Ureter (tissue), 1 donor: ENCODE data around the gene ZNF541. TPM values are rescaled to one million over a fixed set of nuclear protein-coding genes. Genes with fewer than 3 reads are reported as not detected.

ENCODE experiments used
- DNase-seq: peaks from one replicate; pipeline ENCODE4 v3.0.0-alpha.2; 2020; ENCODE audit warnings: low spot score
- total RNA-seq: library from RNA; stranded (reverse); gene quantifications from one replicate; pipeline ENCODE4 v1.2.4, GENCODE V29; 2023
- donor health status: DM: yes; HTN: yes; CAD: no.

ZNF541 gene
- total RNA-seq, 1 donor from 2014 or later, result 0.70 TPM

DNA sequence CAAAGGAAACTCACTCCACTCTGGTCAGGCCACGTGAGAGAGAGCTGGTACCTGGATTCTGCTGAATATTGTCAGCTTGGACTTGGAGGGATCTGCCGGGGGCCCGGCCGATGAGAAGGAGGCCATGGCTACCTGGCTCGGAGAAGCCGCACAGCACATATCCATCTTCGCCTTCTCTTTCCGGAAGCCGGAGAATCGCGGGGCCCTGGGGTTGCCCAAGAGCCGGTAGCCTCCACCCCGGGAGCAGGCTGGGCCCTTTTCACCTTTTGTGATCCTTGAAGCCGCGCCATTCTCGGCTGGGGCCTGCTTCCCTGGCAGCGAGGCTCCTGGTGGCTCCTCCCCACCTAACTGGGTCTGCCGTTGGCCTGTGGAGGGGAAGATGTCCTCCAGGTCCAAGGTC lies 28.9 kb downstream of the ZNF541 start:
- no peak for DNase-seq

DNA sequence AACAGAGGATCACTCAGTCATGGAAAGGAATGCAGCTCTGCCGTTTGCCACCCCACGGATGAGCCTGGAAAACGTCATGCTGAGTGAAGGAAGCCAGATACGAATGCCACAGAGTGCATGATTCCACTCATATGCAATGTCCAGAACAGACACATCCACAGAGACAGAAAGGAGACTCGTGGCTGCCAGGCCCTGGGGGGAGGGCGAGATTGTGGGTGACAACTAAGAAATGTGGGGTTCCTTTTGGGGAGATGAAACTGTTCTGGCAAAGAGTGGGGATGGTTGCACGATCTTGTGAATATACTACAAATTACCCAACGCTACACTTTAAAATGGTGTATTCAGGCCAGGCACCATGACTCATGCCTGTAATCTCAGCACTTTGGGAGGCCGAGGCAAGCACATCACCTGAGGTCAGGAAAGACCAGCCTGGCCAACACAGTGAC lies 30.9 kb downstream of the ZNF541 start:
- no peak for DNase-seq

DNA sequence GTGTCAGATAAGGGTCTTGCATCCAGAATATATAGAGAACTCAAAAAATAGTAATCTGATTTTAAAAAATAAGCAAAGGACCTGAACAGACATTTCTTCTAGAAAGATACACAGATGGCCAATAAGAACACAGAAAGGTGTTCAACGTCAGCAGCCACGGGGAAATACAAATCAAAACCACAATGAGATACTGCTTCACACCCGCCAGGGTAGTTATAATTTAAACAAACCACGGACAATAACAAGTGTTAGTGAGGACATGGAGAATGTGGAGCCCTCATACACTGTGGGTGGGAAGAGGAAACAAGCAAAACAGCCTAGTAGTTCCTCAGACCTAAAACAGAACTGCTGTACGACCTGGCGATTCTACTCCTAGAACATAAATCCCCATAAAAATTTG lies 31.4 kb downstream of the ZNF541 start:
- no peak for DNase-seq

DNA sequence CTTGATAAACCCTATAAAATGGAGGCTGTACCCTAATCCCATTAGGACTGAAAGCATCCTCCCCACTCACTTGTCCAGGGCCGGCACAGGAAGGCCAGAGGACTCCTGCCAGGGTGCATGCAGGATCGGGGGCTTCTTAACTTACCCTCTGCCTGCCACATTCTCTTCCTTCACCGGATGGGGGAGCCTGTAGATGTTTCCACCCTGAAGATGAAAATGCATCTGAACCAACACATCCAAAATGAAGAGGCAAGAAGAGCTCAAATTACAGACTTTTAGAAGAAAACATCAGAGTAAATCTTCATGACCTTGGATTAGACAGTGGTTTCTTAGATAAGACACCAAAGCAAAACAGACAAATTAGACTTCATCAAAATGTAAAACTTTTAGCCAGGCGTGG lies 32.2 kb downstream of the ZNF541 start:
- DNase-seq, result no peak

DNA sequence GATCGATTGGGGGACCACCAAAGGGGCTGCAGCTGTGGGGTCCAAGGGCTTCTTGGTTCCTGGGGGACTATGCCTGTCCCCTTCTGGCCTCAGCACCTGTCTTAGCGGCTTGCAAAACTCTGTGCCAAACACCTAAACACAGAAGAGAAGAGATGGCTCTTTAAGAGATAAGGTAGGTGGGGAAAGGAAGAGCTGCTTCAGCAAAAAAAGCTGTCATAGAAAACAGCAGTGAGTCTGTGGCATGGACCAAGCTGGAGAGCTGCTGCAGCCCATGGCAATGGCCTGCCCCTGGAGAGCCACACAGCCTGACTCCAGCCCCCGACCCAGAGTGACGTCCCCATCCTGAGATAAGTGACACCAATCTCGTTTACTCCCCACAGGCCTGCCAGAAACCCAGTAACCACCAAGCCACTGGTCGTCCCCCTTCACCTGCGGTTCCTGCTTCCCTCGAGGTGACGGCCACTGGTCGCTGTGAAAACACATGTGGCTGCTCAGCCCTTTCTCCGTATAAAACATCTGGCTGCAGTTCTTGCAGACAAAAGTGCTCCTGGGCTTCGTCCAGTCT lies 33.1 kb downstream of the ZNF541 start:
- no peak for DNase-seq

DNA sequence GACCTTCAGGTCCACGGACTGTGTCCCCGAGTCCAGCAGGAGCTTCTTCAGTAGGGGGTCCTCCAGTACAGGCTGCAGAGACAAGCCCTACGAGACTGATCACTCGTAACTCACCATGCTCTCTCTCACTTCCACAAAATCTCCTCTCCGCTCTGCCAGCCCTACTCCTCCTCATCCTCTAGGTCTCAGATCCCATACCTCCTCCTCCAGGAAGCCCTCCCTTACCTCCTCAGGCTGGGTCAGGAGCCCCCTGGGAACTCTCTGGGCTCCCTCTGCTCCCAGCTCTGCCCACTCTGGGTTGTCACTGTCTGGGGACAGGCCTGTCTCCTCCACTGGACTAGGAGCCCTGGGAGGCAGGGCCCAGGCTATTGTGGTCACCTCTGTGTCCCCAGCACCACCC lies 34.1 kb downstream of the ZNF541 start:
- DNase-seq, result no peak

DNA sequence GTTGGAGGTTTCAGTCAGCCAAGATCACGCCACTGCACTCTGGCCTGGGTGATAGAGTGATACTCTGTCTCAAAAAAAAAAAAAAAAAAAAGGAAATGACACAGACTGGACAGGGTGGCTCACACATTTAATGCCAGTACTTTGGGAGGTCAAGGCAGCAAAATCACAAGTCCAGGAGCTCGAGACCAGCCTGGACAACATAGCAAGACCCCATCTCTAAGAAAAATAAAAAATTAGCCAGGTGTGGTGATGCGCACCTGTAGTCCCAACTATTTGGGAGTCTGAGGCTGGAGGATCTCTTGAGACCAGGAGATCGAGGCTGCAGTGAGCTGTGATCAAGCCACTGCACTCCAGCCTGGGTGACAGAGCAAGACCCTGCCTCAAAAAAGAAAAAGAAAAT lies 35.5 kb downstream of the ZNF541 start:
- no peak for DNase-seq

DNA sequence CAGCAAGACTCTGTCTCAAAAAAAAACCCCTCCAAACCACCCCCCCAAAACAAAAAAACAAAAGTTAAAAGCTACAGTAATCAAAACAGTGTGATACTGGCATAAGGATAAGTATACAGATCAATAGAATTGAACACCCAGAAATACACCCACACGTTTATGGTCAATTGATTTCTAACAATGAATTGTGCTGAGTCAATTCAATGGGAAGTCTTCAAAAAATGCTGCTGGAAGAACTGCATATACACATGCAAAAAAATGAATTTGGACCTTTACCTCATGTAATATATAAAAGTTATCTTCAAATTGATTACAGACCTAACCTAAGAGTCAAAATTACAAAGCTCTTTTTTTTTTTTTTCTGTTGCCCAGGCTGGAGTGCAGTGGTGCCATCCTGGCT lies 38.3 kb downstream of the ZNF541 start:
- no peak for DNase-seq

DNA sequence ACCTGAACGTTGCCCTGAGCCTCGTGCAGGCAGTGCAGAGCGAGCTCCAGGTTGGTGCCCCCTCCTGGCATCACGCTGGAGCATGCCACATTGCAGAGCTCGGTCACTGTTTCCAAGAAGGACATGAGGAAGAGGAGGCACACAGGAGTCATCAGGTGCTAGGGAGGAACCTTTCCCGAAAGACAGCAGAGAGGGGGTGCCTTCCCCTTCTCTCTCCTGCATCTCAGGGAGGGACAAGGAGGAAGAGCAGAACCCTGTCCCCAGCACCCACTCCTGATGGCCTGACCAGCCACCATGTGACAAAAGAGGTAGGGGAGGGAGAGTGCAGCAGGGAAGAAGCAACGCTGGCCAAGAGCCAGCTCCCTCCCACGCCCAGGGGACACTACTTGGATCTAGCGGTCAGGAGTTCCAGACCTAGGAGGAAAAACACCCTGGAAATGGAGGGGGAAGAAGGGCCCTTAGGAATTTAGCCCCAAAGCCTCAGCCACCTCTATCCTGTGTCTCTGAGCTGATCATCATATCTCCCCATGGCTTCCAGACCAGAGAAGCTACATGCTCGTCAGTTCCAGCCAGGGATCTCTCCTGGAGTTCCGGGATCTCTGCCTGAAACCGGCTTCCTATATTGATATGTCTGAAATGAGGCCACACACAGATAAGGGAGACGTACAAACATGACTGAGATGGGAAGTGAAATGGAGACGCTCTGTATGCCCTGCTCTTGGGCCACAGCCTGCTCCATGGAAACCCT lies 41.1 kb downstream of the ZNF541 start:
- DNase-seq, result no peak

DNA sequence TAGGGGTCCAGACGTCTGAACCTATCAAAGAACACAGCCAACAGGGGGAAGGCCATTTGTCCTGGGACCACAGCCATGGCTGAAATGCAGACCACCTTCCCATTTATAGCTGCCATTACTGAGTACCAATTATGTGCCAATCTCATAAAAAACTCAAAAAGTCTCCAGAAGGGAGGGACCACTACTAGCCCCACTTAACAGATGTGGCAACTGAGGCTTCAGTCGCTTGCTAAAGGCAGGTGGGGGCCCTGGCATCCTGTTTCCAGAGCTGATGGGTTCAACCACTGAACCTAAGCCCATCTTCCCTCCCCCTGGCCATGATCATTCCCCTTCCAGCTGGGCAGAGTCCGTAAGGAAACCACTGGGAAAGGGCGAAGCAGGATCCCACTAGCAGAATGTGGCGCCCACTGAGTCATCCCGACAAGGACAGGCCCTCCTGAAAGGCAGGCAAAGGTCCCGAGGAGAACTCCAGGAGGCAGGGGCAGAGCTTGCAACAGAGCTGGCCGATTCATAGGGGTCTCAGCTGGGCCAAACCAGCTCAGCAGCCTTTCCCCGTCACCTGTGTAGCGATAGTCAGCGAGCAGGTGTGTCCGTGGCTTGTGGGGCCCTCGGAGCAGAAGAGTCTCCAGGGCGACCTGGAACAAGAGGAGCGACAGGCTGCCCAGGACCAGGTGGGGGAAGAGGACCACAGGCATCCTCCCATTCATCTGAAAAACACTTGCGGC lies 43.8 kb downstream of the ZNF541 start:
- DNase-seq, result no peak

DNA sequence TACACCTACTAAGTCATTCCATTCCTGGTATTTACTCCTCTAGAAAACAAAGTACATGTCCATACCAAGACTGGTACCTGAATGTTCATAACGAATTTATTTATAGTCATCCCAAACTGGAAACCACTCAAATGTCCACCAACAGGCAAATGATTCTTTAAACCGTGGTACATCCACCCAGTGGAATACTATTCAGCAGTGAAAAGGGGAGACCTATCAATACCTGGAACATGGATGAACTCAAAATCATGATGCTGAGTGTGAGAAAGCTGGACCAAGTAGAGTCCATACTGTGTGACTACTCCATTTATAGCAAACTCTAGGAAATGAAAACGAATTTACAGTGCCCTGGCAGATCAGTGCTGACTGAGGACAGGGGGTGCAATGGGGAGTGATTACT lies 46.1 kb downstream of the ZNF541 start:
- no peak for DNase-seq

DNA sequence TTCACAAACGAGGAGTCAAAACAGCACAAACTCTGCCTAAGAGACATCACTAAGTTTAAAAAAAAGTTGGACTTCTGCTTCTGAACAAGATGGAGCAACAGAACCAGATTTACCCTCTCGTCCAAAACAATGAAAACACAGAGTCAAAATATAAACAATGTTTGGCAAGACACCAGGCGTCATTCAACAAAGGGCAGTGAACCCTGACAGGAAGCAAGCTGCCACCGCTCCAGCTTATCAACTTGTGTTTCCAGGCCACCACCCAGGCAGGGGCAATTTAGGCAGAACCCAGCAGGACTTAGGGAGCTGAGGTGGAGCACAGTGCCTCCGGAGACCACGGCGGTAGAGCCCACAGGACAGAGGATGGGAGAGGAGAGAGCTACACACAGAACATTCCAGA lies 49.5 kb downstream of the ZNF541 start:
- no peak for DNase-seq

Other genes starting within 250 kb of the ZNF541 start
- gene C5AR2, start 241.0 kb downstream of the ZNF541 start, total RNA-seq, result 2.1 TPM
- 20.6 TPM for gene DHX34, start 223.8 kb downstream of the ZNF541 start, total RNA-seq
- 20.0 TPM for gene MEIS3, start 153.6 kb downstream of the ZNF541 start, total RNA-seq
- gene SLC8A2, start 101.3 kb downstream of the ZNF541 start, total RNA-seq, result 2.7 TPM
- 13.9 TPM for gene KPTN, start 88.9 kb downstream of the ZNF541 start, total RNA-seq
- gene NAPA, start 58.1 kb downstream of the ZNF541 start, total RNA-seq, result 158 TPM
- gene BICRA, start 36.0 kb upstream of the ZNF541 start, total RNA-seq, result 19.4 TPM
- gene EHD2, start 140.3 kb upstream of the ZNF541 start, total RNA-seq, result 126 TPM
- 450 TPM for gene NOP53, start 172.4 kb upstream of the ZNF541 start, total RNA-seq
- 404 TPM for gene SELENOW, start 205.6 kb upstream of the ZNF541 start, total RNA-seq
- not detected for gene TPRX1, start 231.4 kb upstream of the ZNF541 start, total RNA-seq
- not detected for gene CRX, start 248.8 kb upstream of the ZNF541 start, total RNA-seq